NCI-H446 (cell line): Measurements from ENCODE around the gene LTN1.
"Not testable (repeated sequence)": the region's sequence is repeated elsewhere in the genome, so short reads cannot be mapped to it uniquely, and the experiment has no call there.

Experiments
- DNase-seq, 2 experiments: peaks; one replicate each; lab custom pipeline; 2025; lab: John Stamatoyannopoulos, UW

Gene LTN1

DNA sequence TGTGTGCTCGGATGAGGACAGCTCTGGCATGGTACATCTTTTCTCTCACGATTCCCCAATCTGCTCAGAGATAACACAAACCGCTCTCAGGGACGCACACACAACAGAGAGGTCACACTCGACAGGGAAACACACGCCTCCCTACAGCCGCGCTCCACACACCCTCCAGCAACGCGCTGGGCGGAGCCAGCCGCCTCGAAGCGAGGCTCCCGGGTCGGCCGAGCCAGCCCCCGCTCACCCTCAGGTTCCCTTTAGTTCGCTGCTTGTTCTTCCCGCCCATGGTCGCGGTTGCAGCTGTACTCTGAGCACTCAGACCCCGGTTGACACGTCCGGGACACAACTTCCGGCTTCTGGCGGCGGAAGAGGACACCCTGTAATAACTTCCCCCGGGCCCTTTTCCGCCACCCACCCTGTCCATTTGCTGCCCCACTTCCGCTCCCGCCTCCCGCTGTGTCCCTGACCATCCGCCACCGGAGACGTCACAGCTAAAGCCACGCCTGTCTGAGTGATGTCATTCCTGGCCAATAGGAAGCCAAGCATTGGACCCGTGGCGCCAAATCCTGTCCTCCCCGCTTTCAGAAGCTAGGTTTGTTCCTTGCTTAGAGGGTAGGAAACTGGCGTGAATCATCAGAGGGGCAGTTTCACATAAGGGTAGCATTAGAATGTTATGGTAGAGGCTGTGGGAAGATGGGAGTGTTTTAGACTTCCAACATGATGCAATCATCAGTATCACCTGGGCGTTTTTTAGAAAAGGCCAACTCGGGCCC is at the start of gene LTN1:
Gene LTN1 (minus strand): TSS at position 352 of the 767 bp plus-strand sequence. CDS start 72 bp downstream, at position 280.
- DNase-seq = peak; percentile 99

DNA sequence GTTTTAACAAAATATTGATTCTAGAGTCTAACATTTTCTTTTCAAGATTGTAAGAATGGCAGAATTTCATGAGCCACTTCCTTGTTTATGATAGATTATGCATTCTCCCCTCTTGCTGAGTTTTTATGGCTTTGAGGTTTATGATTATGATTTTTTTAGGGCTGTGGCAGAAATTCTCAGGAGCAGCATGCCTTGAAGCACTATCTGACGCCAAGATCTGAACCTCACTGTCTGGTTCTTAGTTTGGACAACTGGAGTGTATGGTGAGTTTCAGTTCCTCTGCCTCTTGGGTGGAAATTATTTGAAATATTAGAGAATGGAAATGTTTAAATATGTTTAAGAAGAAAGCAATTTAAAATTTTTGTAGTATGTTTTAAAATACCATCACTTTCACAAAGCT is 42.0 kb upstream of the LTN1 start:
- no peak for DNase-seq

DNA sequence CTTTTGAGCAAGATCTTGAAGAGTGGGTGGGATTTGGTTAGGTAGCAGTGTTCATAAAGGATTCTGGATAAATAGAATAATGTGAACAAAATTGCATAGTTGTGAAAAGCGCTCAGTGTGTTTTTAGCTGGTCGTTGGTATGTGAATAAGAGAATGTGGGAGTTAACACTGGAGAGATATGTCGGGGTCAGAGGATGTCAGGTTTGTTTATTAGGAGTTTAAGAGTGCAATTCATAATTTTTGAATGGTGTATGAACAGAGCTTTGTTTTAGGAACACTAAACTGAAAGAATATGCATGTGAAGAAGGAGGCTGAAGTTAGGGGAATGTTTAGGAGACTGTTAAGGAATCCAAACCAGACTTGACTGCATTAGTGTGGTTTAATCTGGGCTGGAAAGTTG is 41.2 kb upstream of the LTN1 start:
- no peak for DNase-seq

DNA sequence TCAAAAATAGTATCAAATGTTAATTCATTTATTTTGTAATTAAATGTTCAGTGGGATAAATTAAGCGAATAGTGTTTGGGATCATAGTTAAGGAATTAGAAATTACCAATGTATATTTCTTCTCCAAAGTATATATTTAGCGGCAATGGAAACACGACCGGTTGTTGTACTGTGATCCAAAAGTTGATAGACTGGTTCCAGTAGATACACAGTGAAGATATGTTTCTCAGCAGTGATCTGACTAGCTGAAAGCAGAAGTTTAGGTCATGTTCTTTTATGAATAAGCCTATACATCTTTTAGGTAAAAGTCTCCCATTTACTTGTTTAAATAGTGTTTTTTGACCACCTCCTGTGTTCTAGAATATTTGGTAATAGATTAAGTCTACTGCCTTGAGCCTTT is 40.6 kb upstream of the LTN1 start:
- DNase-seq = no peak

- DNase-seq = no peak
Measured at GRCh38 chr21:29030909-29031308, 38.2 kb upstream of the LTN1 start.

DNA sequence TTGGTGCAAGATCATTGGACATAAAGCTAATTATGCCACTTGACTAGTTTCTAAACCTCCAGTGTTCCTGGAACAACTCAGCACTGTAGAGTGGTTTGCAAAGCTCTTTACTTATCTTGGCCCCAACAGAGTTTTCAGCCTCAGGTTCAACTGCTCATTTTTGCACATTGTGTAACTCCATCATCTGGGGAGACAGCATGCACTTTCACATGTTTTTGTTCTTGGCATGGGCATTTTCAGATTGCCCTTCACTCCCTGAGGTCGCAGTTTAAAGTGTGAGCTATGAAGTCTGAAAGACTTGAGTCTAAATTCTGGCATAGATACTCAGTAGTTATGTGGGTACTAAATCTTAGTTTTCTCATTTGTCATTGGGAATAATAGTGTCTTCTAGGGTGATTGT is 36.8 kb upstream of the LTN1 start:
- DNase-seq = no peak

DNA sequence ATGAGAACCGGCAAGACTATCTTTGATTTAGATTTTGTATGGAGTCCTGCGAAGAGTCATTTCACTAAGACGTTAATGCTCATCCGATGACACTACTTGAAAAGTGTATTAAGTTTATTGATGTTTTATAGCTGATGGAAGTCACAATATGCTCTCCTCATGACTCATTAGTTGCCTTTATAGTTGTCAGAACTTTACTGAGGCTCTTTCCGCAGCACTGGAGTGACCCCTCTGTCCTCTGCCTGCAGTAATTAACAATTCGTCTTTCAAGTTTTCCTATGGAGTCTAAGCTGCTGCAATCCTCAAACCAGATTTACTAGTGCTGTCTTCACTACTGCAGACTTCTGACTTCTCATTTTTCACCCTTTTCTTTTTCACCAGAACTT is 32.6 kb upstream of the LTN1 start:
- DNase-seq = no peak

- peak; percentile 93 to 99 for DNase-seq
Measured at GRCh38 chr21:29024474-29025327, 32.0 kb upstream of the LTN1 start, which contains the start of gene USP16. USP16 (plus strand) TSS chr21:29024668; CDS start chr21:29027914, 3,246 bp downstream.

- no peak for DNase-seq
Measured at GRCh38 chr21:29022166-29022565, 29.5 kb upstream of the LTN1 start.

- no peak for DNase-seq
Measured at GRCh38 chr21:29018540-29018939, 25.9 kb upstream of the LTN1 start.

DNA sequence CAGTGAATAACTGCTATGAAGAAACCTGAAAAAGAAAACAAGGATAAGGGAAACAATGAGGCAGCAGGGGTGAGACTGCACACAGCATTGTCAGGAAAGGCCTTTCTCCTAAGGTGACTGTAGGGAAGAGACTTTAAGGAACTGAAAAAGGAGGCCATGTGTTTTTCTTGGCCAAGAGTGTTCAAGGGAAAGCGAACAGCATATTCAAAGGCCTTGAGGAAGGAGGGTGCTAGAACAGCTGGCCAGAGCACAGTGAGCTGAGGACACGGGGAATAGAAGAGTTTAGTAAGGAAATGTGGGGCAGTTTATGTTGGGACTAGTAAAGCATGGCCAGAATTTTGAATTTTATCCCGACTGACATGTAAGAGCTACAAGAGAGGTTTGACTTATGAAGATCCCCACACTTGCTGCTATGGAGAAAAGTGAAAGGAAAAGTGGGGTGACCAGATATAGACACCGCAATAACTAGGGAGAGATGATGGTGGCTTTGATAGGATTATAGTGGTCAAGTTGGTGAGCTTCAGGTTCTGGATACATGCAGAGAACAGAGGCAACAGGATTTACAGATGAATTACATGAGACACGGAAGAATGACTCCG is 25.1 kb upstream of the LTN1 start:
- DNase-seq = no peak

GRCh38 chr21:29011236-29011635 is 18.6 kb upstream of the LTN1 start:
- not testable (repeated sequence) for DNase-seq

DNA sequence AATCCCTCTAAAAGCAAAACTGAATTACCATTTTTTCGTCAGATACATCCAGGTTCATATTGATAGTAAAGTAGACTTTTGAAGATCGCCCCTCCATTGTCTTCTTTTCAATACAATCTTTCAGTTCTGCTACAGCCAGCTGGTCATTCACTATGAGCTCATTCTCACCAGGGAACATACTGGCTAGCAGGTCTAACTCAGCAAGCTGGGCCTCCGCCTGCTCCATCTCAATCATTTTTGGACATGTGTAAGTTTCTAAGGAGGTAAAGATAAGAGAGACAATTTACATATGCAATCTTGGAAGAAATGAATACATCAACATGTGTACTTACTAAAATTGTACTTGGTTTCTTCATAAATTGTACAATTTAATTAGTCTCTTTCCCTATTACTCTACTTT is 15.7 kb upstream of the LTN1 start:
- no peak for DNase-seq

DNA sequence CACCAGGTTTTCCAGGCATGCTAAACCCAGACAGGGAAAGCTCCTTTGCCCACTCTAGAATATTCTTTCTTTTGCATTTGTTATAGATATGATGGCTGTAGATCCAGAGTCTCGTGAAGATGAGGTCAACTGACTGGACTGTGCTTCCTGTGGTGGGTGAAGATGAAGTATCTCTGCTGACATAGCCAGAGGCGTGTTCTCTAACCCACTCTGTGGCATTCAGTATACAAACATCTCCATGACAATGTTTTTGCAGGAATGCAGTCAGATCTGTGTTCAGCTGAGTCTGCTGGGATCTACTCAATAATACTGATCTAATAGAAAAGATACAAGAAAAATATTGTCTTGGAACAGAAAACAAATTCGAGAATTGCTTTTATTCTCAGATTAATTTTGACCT is 15.1 kb upstream of the LTN1 start:
- DNase-seq = no peak

DNA sequence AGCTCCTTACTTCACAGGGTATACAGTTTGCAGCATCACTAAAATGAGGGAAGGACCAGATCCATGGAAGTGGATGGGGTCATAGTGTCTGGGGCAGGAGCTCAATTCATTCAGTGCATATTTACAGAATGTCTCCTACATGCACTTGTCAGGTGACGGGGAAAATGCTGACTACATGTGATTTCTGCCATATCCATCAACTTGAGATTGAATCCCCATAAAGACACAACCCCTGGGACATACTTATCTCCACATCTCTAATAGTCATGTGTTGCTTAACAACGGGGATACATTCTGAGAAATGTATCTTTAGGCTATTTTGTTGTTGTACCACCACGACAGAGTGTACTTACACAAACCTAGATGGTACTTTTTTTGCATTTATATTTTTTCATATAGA is 14.5 kb upstream of the LTN1 start:
- no peak for DNase-seq

DNA sequence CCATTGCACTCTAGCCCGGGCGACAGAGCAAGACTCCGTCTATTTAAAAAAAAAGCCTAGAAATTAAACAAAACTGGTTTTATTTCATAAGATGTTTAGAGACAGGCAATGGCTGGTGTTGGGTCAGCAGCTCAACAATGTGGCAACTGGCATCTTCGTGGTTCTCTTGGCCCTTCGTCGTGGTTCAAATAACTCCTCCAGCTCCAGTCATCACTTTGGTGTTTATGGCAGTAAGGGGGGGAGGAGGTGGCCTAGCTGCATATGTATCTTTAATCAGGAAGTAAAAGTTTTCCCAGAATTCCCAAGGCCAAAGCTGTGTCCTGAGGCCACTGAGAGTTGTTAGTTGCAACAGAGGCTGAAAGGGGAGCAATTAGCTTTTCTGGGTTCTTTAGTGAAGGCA is 13.0 kb upstream of the LTN1 start:
- DNase-seq = no peak

- DNase-seq = peak; percentile 93 to 97
Measured at GRCh38 chr21:29002442-29003144, 9.9 kb upstream of the LTN1 start.

DNA sequence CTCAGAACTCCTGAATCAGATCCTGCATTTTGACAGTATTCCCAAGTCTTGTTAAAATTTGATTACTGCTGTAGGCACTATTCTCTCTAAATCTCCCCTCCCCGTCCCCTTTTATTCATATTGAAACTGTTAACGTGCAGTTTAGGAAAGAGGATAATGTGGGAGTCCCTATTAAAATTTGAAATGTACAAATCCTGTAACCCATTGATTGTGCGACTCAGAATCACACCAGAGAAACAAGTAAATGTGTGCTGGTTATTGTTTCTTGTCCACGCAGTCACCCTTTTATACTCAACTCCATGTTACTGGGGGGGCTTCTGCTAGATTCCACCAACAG is 584 bp upstream of the LTN1 start:
- peak in 1 of 2 experiments; percentile 58 for DNase-seq

DNA sequence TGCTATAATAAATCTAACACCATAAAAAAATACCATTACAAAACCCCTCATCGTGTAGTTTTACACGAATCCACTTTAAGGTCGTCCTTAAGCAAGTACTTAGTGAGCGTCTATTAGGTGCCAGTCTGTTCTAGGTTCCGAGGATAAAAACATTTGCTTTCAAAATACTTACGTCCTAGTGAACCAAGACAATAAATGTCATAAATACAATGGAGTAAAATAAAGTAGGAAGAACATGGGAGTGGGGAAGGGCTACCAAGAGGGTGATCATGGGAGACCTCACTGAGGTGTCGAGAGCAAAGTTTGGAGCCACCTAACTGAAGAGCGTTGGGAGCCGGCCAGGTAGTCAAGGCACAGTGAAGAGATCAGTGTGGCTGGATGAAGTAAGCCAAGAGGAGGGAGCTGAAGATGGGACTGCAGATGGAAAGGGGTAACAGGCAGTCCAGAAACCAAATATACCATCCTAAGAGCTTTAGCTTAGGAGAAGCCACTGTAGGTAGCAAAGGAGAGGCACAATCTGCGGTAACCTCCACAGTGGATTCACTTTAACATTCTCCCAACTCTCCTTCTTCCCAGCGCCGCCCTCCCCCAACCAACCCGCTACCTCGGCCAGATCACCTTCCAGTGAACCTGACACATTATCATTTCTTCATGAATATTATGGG is 684 bp downstream of the LTN1 start:
- DNase-seq = no peak

GRCh38 chr21:28988146-28988545 is 4.5 kb downstream of the LTN1 start:
- DNase-seq = not testable (repeated sequence)

DNA sequence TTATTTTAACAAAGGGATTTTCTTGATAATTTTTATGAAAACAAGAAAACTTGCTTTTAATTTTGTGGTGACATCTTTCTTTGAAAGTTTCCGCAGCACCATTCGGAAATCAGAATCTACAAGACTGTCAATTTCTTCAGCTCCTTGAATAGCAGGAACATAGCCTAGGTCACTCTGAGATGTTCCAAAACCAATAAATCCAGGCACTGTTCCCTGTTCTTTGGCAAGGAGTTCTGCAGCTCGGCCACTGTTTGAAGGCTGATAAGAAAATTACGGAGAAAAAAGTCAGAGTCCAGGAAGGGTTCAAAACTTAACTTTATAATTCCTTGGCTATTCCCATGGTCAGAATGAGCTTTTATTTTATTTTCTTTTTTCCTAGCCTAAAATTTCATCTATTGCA is 6.0 kb downstream of the LTN1 start:
- no peak for DNase-seq

DNA sequence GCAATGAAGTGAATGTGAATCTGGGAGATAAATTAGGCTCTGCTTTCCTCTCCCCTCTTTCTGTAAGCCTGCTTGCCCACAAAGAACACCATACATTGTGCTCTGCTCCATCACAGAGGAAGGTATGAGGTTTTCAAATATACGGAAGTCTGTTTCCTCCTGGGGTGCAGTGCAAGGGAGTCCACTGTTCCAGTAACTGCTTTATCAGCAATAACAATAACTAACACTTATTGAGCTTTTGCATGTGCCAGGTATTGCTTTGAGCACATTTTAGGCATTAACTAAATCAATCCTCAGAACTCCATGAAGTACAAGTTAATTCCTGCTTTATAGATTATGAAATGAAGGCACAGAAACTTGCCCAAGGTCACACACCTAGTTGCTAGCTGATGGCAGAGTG is 10.0 kb downstream of the LTN1 start:
- no peak for DNase-seq
